NB4 (cell line): ENCODE measurements around the gene MBD6.

Source experiments
- DNase-seq: peaks from one replicate; pipeline ENCODE4 v3.0.0; 2010; ENCODE audit warnings: low read depth
- H3K4me3 ChIP-seq: one replicate; pipeline ENCODE4 v1.5.1; 2011; ENCODE audit warnings: mild to moderate bottlenecking, low read depth, low read length, moderate library complexity
- CTCF ChIP-seq: IDR thresholded peaks from one replicate; pipeline ENCODE4 v1.5.1; 2012; ENCODE audit warnings: low read depth, low read length
- MAX ChIP-seq: IDR thresholded peaks from 2 replicates; pipeline ENCODE4 v1.6.1; 2011; ENCODE audit warnings: low read depth, low read length
- MYC ChIP-seq: IDR thresholded peaks from 2 replicates; pipeline ENCODE4 v1.6.1; 2011; ENCODE audit warnings: low read depth, low read length
- POLR2A ChIP-seq: IDR thresholded peaks from 2 replicates; pipeline ENCODE4 v1.6.1; 2011; ENCODE audit warnings: mild to moderate bottlenecking; ENCODE audit not compliant: insufficient read length; ENCODE audit errors: extremely low read depth

The MBD6 gene

DNA sequence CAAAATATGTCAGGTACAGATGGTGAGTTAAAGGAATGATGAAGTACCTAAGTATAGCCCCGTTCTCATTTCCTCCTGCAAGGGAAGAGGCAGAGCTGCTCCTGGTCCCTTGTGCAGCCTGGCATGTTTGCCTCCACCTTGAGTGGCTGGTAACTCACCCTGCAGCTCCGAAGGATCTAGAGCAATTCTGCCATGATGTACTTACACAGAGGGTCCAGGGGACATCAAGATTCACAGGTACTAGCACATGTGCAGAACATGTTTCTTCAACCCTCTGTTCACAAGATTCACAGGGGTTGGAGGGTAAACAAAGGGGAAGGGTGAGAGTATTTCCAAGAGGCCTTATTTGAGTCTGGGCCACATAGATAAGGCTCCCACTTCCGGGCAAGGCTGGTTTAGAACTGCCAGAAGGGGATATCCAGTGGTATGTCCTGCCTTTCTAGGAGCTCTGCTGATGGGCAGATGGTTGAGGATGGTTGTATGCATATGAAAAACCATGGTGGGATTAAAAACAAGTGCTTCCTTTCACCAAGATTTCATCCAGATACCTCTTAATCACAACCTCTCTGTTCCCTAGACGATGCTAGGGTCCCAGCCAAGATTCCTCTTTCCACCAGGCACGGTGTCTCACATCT, 16.6 kb downstream of the MBD6 start:
- no peak overlapping the region for H3K4me3 ChIP-seq
- no peak for DNase-seq
- TF ChIP-seq CTCF (no peak), MYC (no peak), POLR2A (no peak), MAX (no peak)

DNA sequence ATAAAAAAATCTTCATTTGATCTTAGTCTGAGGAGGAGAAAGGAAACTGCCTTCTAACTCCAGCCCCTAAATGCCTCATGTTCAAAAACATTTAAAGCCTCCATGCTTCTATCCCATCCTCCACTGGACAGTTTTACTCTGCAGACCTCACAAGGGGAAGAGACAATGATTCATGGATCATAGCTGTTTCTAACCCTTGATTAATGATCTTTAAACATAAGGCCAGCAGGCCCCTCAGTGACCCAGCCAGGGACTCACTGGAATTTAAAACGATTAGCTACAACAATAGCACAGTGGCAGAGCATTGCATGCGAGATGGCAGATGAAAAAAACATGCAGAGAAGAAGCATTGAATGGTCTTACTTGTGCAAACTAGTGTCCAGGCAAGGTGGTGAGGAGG, 18.4 kb downstream of the MBD6 start:
- H3K4me3 ChIP-seq: no peak overlapping the region
- TF ChIP-seq CTCF: no peak
- TF ChIP-seq MYC: no peak
- TF ChIP-seq MAX: no peak
- no peak for TF ChIP-seq POLR2A
- DNase-seq: no peak

DNA sequence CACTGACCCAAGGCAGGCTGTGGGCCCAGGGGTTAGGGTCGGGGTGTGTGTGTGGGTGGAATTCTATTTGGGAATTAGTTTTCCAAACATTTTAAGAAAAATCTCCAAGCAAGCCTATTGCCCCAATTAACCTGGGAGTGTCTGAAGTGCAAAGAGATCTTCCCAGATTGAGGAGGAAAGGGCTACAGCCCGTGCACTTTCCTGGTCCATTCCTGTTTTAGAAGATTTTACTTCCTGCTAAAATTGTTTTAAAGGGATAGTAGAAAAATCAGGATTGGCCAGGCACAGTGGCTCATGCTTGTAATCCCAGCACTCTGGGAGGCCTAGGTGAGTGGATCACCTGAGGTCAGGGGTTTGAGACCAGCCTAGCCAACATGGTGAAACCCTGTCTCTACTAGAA, 19.1 kb downstream of the MBD6 start:
- H3K4me3 ChIP-seq: no peak overlapping the region
- no peak for TF ChIP-seq POLR2A
- TF ChIP-seq CTCF: no peak
- no peak for TF ChIP-seq MAX
- TF ChIP-seq MYC: no peak
- no peak for DNase-seq

GRCh38 chr12:57543581-57543980, 21.0 kb downstream of the MBD6 start:
- TF ChIP-seq POLR2A (no peak), MYC (no peak), CTCF (no peak), MAX (no peak)
- no peak overlapping the region for H3K4me3 ChIP-seq
- DNase-seq: no peak

- H3K4me3 ChIP-seq: peak overlapping the region; percentile 83
- no peak for TF ChIP-seq CTCF
- TF ChIP-seq MYC: no peak
- TF ChIP-seq POLR2A: no peak
- TF ChIP-seq MAX: no peak
- DNase-seq: no peak
Measured at GRCh38 chr12:57545809-57546437, 23.3 kb downstream of the MBD6 start.
